ENCODE results near the gene PRDM15.
A peak's percentile ranks its signal among the peaks of the same experiment; 100 is the strongest.

Gene PRDM15

GRCh38 chr21:41831866-41832595 is 47.1 kb downstream of the PRDM15 start:
- no peak overlapping the region for H3K4me3 ChIP-seq
- H4K20me1 ChIP-seq: peaks cover 0 to 16% (median 0%) of the 10 kb centered on the region in 11 experiments; a peak in 4 of 22 replicates
- H3K4me2 ChIP-seq: no peak overlapping the region
- H3K9me3 ChIP-seq (replicated peaks in 1 of 11): no peaks in the 10 kb centered on the region
- H3K9ac ChIP-seq: no peak overlapping the region
- H3K36me3 ChIP-seq: peaks cover 33 to 77% (median 55%) of the 10 kb centered on the region in 11 experiments
- H3K27me3 ChIP-seq: no peaks in the 10 kb centered on the region
- TF ChIP-seq Cebpa-rat (IDR thresholded peaks at IDR 0.05): no peak
- peaks cover 0 to 55% (median 23%) of the 10 kb centered on the region in 10 experiments; a peak in 15 of 20 replicates for H3K4me1 ChIP-seq
- no peak overlapping the region for H3K27ac ChIP-seq

GRCh38 chr21:41831453-41831831 is 47.7 kb downstream of the PRDM15 start:
- Histone ChIP-seq H3K36me3 (peaks cover 31 to 77% (median 52%) of the 10 kb centered on the region in 11 experiments), H3K4me1 (peaks cover 0 to 49% (median 18%) of the 10 kb centered on the region in 10 experiments; a peak in 15 of 20 replicates), H3K4me2 (no peak overlapping the region), H3K27me3 (no peaks in the 10 kb centered on the region), H3K27ac (no peak overlapping the region), H3K9ac (no peak overlapping the region), H4K20me1 (peaks cover 0 to 16% (median 0%) of the 10 kb centered on the region in 11 experiments; a peak in 4 of 22 replicates), H3K9me3 (replicated peaks in 1 of 11) (no peaks in the 10 kb centered on the region), H3K4me3 (no peak overlapping the region)
- no peak for TF ChIP-seq Cebpa-rat (IDR thresholded peaks at IDR 0.05)

- peaks cover 0 to 44% (median 13%) of the 10 kb centered on the region in 10 experiments; a peak in 13 of 20 replicates for H3K4me1 ChIP-seq
- no peak overlapping the region for H3K27ac ChIP-seq
- TF ChIP-seq Cebpa-rat (IDR thresholded peaks at IDR 0.05): no peak
- H3K27me3 ChIP-seq: no peaks in the 10 kb centered on the region
- no peak overlapping the region for H3K4me3 ChIP-seq
- H3K36me3 ChIP-seq: peaks cover 32 to 76% (median 51%) of the 10 kb centered on the region in 11 experiments
- H3K9me3 ChIP-seq (replicated peaks in 1 of 11): no peaks in the 10 kb centered on the region
- H4K20me1 ChIP-seq: peaks cover 0 to 16% (median 0%) of the 10 kb centered on the region in 11 experiments; a peak in 4 of 22 replicates
- no peak overlapping the region for H3K4me2 ChIP-seq
- no peak overlapping the region for H3K9ac ChIP-seq
These were observed 48.2 kb downstream of the PRDM15 start for GRCh38 chr21:41830764-41831452.

DNA sequence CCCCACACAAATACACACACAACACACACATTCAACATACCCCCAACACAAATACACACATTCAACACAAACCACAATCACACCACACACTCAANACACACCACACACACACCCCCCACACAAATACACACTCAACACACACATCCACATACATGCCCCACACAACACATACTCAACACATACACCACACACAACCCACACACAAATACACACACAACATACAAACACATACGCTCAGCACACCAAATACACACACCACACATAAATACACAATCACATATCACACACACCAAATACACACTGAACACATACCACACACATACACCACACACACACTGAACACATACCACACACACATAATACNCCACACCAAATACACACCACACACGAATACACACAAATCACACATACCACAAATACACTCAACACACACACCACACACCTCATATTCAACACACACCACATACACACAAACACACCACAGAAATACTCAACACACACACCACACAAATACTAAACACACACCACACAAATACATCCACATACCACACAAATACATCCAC is 48.9 kb downstream of the PRDM15 start:
- Histone ChIP-seq H3K9me3 (replicated peaks in 1 of 11) (no peaks in the 10 kb centered on the region), H3K9ac (no peak overlapping the region), H3K27ac (no peak overlapping the region), H4K20me1 (peaks cover 0 to 16% (median 0%) of the 10 kb centered on the region in 11 experiments; a peak in 4 of 22 replicates), H3K4me3 (no peak overlapping the region), H3K4me2 (no peak overlapping the region), H3K36me3 (peaks cover 34 to 77% (median 55%) of the 10 kb centered on the region in 11 experiments), H3K4me1 (peaks cover 0 to 44% (median 14%) of the 10 kb centered on the region in 10 experiments; a peak in 11 of 20 replicates), H3K27me3 (no peaks in the 10 kb centered on the region)
- no peak for TF ChIP-seq Cebpa-rat (IDR thresholded peaks at IDR 0.05)

- Histone ChIP-seq H4K20me1 (peaks cover 0 to 17% (median 0%) of the 10 kb centered on the region in 11 experiments; a peak in 6 of 22 replicates), H3K36me3 (peaks cover 23 to 76% (median 51%) of the 10 kb centered on the region in 11 experiments), H3K9ac (no peak overlapping the region), H3K4me2 (no peak overlapping the region; a peak in 1 of 22 replicates), H3K27me3 (no peaks in the 10 kb centered on the region), H3K9me3 (replicated peaks in 1 of 11) (no peaks in the 10 kb centered on the region), H3K4me3 (no peak overlapping the region), H3K4me1 (peaks cover 0 to 49% (median 21%) of the 10 kb centered on the region in 10 experiments; a peak in 18 of 20 replicates), H3K27ac (no peak overlapping the region)
- no peak for TF ChIP-seq Cebpa-rat (IDR thresholded peaks at IDR 0.05)
These were observed 50.2 kb downstream of the PRDM15 start for GRCh38 chr21:41828884-41829360.

- Histone ChIP-seq H4K20me1 (peaks cover 0 to 21% (median 0%) of the 10 kb centered on the region in 11 experiments; a peak in 6 of 22 replicates), H3K9ac (no peak overlapping the region), H3K4me3 (no peak overlapping the region), H3K9me3 (replicated peaks in 1 of 11) (no peaks in the 10 kb centered on the region), H3K27me3 (no peaks in the 10 kb centered on the region), H3K4me2 (no peak overlapping the region), H3K4me1 (peaks cover 7 to 49% (median 22%) of the 10 kb centered on the region in 10 experiments; a peak in 18 of 20 replicates), H3K27ac (no peak overlapping the region), H3K36me3 (peaks cover 20 to 73% (median 44%) of the 10 kb centered on the region in 11 experiments; a peak in 21 of 22 replicates)
- no peak for TF ChIP-seq Cebpa-rat (IDR thresholded peaks at IDR 0.05)
These were observed 50.9 kb downstream of the PRDM15 start for GRCh38 chr21:41827951-41828883.

DNA sequence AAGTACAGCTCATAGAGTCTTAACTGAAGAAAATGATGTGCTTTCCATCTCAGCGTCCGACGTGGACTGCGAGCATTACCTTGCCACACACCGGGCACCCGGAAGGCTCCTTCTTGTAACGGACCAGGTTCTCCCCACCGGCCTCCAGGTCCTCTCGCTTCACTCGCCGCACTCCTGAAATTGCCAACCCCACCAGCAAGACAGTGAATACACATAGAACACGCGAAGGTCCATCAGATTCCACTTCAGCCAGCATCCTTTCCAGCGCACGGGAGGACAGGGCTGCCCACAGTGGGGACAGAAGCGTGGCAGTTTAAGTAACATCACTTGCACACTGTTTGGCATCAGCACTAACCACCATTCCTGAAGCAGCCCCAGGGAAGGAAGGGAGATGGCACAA is 53.3 kb downstream of the PRDM15 start:
- H3K9ac ChIP-seq: no peak overlapping the region
- peaks cover 0 to 21% (median 0%) of the 10 kb centered on the region in 11 experiments; a peak in 5 of 22 replicates for H4K20me1 ChIP-seq
- H3K4me2 ChIP-seq: no peak overlapping the region
- no peaks in the 10 kb centered on the region for H3K9me3 ChIP-seq (replicated peaks in 1 of 11)
- H3K27ac ChIP-seq: no peak overlapping the region
- no peak overlapping the region for H3K4me3 ChIP-seq
- no peak for TF ChIP-seq Cebpa-rat (IDR thresholded peaks at IDR 0.05)
- H3K36me3 ChIP-seq: peaks cover 8 to 53% (median 32%) of the 10 kb centered on the region in 11 experiments; a peak in 17 of 22 replicates
- H3K4me1 ChIP-seq: peaks cover 9 to 64% (median 35%) of the 10 kb centered on the region in 10 experiments; a peak in 18 of 20 replicates
- H3K27me3 ChIP-seq: no peaks in the 10 kb centered on the region

DNA sequence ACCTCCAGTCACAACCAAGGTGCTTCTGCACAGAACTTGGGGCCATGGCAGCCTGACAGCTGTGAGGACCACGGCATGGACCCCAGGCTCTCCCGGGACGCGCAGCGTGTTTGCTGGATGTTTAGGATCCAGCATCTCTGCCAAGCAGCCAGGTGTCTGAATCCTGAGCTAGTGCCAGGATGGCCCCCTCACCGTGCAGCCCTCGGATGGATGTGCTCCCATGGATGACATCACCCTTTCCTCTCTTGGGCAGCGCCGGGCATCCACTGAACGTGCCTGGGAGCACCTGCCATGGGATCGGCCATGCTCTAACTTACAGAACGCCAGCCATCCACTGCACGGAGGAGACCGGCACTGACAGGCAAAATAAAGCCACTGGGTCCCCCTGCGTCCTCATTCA is 53.9 kb downstream of the PRDM15 start:
- H4K20me1 ChIP-seq: peaks cover 0 to 23% (median 0%) of the 10 kb centered on the region in 11 experiments; a peak in 4 of 22 replicates
- no peaks in the 10 kb centered on the region for H3K9me3 ChIP-seq (replicated peaks in 1 of 11)
- H3K36me3 ChIP-seq: peaks cover 8 to 55% (median 30%) of the 10 kb centered on the region in 11 experiments; a peak in 16 of 22 replicates
- no peaks in the 10 kb centered on the region for H3K27me3 ChIP-seq
- TF ChIP-seq Cebpa-rat (IDR thresholded peaks at IDR 0.05): no peak
- H3K4me1 ChIP-seq: peaks cover 9 to 64% (median 35%) of the 10 kb centered on the region in 10 experiments; a peak in 18 of 20 replicates
- H3K27ac ChIP-seq: no peak overlapping the region
- H3K9ac ChIP-seq: no peak overlapping the region
- no peak overlapping the region for H3K4me3 ChIP-seq
- peak overlapping the region in 5 of 11 experiments; percentile 61 to 72 (median 71); a peak in 7 of 22 replicates for H3K4me2 ChIP-seq

All from BLaER1 treated with 17β-estradiol and CSF1 and Interleukin-3, amounts not matched to agents 10 nM and 100 nM (cell line).